Mesenchymal stem cell (in vitro differentiated cells and primary cell): ENCODE measurements around the gene PF4V1.

ENCODE experiments used
- DNase-seq: peaks from one replicate; pipeline ENCODE4 v3.0.0-alpha.2; 2013
- H2AFZ ChIP-seq: one replicate; pipeline ENCODE4 v1.6.1; 2013; ENCODE audit warnings: low read depth, mild to moderate bottlenecking, control low read depth, inconsistent platforms, low read length, moderate library complexity
- H2AK5ac ChIP-seq: 2 replicates; pipeline ENCODE4 v1.6.1; 2013; ENCODE audit warnings: low read length, moderate library complexity, mild to moderate bottlenecking, inconsistent platforms; ENCODE audit not compliant: severe bottlenecking
- H2BK120ac ChIP-seq: one replicate; pipeline ENCODE4 v1.6.1; 2013; ENCODE audit warnings: low read depth, mild to moderate bottlenecking, inconsistent platforms, low read length, moderate library complexity
- H2BK12ac ChIP-seq, 2 experiments: one replicate each; pipeline ENCODE4 v1.6.1; 2013; ENCODE audit warnings: inconsistent platforms in 2 of 2, low read length in 2 of 2, mild to moderate bottlenecking in 2 of 2, moderate library complexity in 2 of 2, control low read depth in 1 of 2
- H2BK15ac ChIP-seq: one replicate; pipeline ENCODE4 v1.6.1; 2013; ENCODE audit warnings: mild to moderate bottlenecking, low read depth, inconsistent platforms; ENCODE audit not compliant: poor library complexity, severe bottlenecking
- H2BK5ac ChIP-seq: 2 replicates; pipeline ENCODE4 v1.6.1; 2013; ENCODE audit warnings: low read depth, mild to moderate bottlenecking, low read length, control low read depth, inconsistent platforms; ENCODE audit not compliant: poor library complexity, severe bottlenecking
- H3K14ac ChIP-seq, 2 experiments: one replicate each; pipeline ENCODE4 v1.6.1; 2013; ENCODE audit warnings: inconsistent platforms in 2 of 2, low read length in 2 of 2, control low read depth in 1 of 2, mild to moderate bottlenecking in 1 of 2, moderate library complexity in 1 of 2
- H3K18ac ChIP-seq, 2 experiments: one replicate each; pipeline ENCODE4 v1.6.1; 2013; ENCODE audit warnings: inconsistent platforms in 2 of 2, low read length in 2 of 2, control low read depth in 1 of 2, low read depth in 1 of 2, mild to moderate bottlenecking in 1 of 2
- H3K23ac ChIP-seq, 2 experiments: one replicate each; pipeline ENCODE4 v1.6.1; 2013; ENCODE audit warnings: inconsistent platforms in 2 of 2, low read length in 2 of 2, mild to moderate bottlenecking in 2 of 2, moderate library complexity in 2 of 2, control low read depth in 1 of 2
- H3K27ac ChIP-seq: 2 replicates; pipeline ENCODE4 v1.5.1; 2013; ENCODE audit warnings: mild to moderate bottlenecking, moderate library complexity, low read length, control low read depth, inconsistent platforms; ENCODE audit not compliant: poor library complexity, severe bottlenecking
- H3K27me3 ChIP-seq, 2 experiments: 2 replicates each; pipeline versions ENCODE4 v1.6.1 to v1.7.0; 2013; ENCODE audit warnings: low read length in 2 of 2, mild to moderate bottlenecking in 2 of 2, moderate library complexity in 2 of 2, control low read depth in 1 of 2, inconsistent platforms in 1 of 2; ENCODE audit not compliant: control insufficient read depth in 1 of 2, insufficient read depth in 1 of 2
- H3K36me3 ChIP-seq, 2 experiments: 2 replicates each; pipeline versions ENCODE4 v1.6.1 to v1.7.0; 2013; ENCODE audit warnings: low read length in 2 of 2, control low read depth in 1 of 2, inconsistent platforms in 1 of 2, low read depth in 1 of 2, mild to moderate bottlenecking in 1 of 2; ENCODE audit not compliant: insufficient read depth in 2 of 2, control insufficient read depth in 1 of 2
- H3K4ac ChIP-seq, 2 experiments: one replicate each; pipeline ENCODE4 v1.6.1; 2013; ENCODE audit warnings: inconsistent platforms in 2 of 2, low read length in 2 of 2, mild to moderate bottlenecking in 2 of 2, moderate library complexity in 2 of 2, control low read depth in 1 of 2, low read depth in 1 of 2
- H3K4me1 ChIP-seq: 2 replicates; pipeline ENCODE4 v1.6.1; 2013; ENCODE audit warnings: low read depth, low read length, control low read depth; ENCODE audit not compliant: control insufficient read depth, insufficient read depth
- H3K4me2 ChIP-seq: 2 replicates; pipeline ENCODE4 v1.6.1; 2013; ENCODE audit warnings: low read length, mild to moderate bottlenecking, inconsistent platforms; ENCODE audit not compliant: poor library complexity, severe bottlenecking
- H3K4me3 ChIP-seq, 2 experiments: 2 replicates each; pipeline versions ENCODE4 v1.5.1 to v1.7.0; 2013; ENCODE audit warnings: low read length in 2 of 2, mild to moderate bottlenecking in 2 of 2, control low read depth in 1 of 2, low read depth in 1 of 2; ENCODE audit not compliant: insufficient read depth in 1 of 2
- H3K79me1 ChIP-seq: replicated peaks from 2 replicates; pipeline ENCODE4 v1.6.1; 2013; ENCODE audit warnings: mild to moderate bottlenecking, control low read depth, low read length, inconsistent platforms; ENCODE audit not compliant: poor library complexity, severe bottlenecking
- H3K9ac ChIP-seq: 2 replicates; pipeline ENCODE4 v1.7.0; 2013; ENCODE audit warnings: mild to moderate bottlenecking, low read length, moderate library complexity
- H3K9me3 ChIP-seq: 2 replicates; pipeline ENCODE4 v1.7.0; 2013; ENCODE audit warnings: mild to moderate bottlenecking, low read length; ENCODE audit not compliant: control insufficient read depth
- H4K8ac ChIP-seq: one replicate; pipeline ENCODE4 v1.6.1; 2013; ENCODE audit warnings: inconsistent platforms, mild to moderate bottlenecking, low read length, moderate library complexity
- H4K91ac ChIP-seq: one replicate; pipeline ENCODE4 v1.6.1; 2013; ENCODE audit warnings: mild to moderate bottlenecking, low read length, inconsistent platforms
- WGBS: methylation state at CpG from one replicate; pipeline ENCODE4 v1.1.7; 2013; ENCODE audit warnings: mixed read lengths; 5-methylcytosine and 5-hydroxymethylcytosine counted together

The PF4V1 gene

DNA sequence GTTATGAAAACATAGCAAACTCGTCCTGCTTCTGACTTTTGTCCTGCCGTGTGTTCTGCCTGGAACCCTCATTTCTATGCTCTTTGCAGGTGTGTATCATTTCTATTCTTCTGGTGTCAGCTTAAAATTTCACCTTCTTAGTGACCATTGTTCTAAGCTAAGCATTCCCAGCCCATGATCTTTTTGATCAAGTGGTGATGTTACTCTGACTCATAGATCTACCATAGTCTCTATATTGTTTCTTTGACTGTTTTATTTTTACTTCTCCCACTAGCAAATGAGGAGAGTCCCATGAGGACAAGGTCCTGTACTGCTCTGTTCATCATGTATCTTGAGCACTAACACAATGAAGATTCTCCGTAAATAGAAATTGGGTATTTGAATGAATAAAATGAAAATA lies 30.7 kb upstream of the PF4V1 start:
- Histone ChIP-seq H3K18ac (no peak overlapping the region), H4K8ac (no peak overlapping the region), H3K14ac (no peak overlapping the region)

DNA sequence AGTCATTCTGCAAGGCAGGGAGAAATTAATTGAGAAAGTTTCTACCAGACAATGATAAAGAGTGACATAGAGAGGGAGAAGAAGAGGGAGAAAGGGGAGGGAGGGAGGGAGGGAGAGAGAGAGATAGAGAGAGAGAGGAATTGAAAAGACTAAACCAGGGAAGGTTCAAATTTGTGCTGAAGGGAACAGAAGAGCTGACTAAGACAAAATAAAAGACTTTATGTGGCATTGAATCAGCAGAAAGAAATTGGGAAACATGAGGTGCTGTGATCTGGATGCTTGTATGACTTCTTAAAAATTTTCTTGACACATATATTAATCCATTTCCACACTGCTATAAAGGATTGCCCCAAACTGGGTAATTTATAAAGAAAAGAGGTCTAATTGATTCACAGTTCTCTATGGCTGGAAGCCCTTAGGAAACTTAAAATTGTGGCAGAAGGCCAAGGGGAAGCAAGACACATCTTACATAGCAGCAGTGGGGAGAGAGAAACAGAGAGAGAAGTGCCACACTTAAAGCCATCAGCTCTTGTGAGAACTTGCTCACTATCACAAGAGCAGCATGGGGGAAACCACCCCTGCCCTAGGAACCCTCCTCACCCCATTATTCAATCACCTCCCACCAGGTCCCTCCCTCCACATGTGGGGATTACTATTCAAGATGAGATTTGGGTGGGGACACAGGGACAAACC lies 30.1 kb upstream of the PF4V1 start:
- Histone ChIP-seq H3K9ac (no peak overlapping the region), H3K27ac (no peak overlapping the region), H2AFZ (no peak overlapping the region), H3K79me1 (no peaks in the 10 kb centered on the region), H3K4ac (no peak overlapping the region), H2BK120ac (no peak overlapping the region), H3K14ac (no peak overlapping the region), H3K4me2 (no peak overlapping the region), H3K9me3 (peaks cover 8% of the 10 kb centered on the region), H3K4me1 (no peaks in the 10 kb centered on the region), H2BK12ac (no peak overlapping the region), H3K4me3 (no peak overlapping the region), H4K8ac (no peak overlapping the region), H2AK5ac (no peak overlapping the region), H4K91ac (no peak overlapping the region), H3K18ac (no peak overlapping the region), H2BK15ac (no peak overlapping the region), H3K36me3 (no peaks in the 10 kb centered on the region), H3K23ac (no peak overlapping the region), H2BK5ac (no peak overlapping the region), H3K27me3 (no peaks in the 10 kb centered on the region)
- DNase-seq, result no peak

More for the DNA sequence above, 30.7 kb upstream of the PF4V1 start:
- Histone ChIP-seq H3K9me3 (peaks cover 2% of the 10 kb centered on the region), H3K4ac (no peak overlapping the region), H3K27me3 (no peaks in the 10 kb centered on the region), H3K23ac (no peak overlapping the region), H2BK120ac (no peak overlapping the region), H2AFZ (no peak overlapping the region), H3K4me2 (no peak overlapping the region), H2BK15ac (no peak overlapping the region), H3K4me3 (no peak overlapping the region), H4K91ac (no peak overlapping the region), H3K9ac (no peak overlapping the region), H3K4me1 (no peaks in the 10 kb centered on the region), H3K27ac (no peak overlapping the region), H2BK12ac (no peak overlapping the region), H2BK5ac (no peak overlapping the region), H3K79me1 (no peaks in the 10 kb centered on the region), H2AK5ac (no peak overlapping the region), H3K36me3 (no peaks in the 10 kb centered on the region)
- 85% methylated on average over 3 of the region's 3 CpGs for whole genome bisulfite sequencing
- DNase-seq, result no peak

DNA sequence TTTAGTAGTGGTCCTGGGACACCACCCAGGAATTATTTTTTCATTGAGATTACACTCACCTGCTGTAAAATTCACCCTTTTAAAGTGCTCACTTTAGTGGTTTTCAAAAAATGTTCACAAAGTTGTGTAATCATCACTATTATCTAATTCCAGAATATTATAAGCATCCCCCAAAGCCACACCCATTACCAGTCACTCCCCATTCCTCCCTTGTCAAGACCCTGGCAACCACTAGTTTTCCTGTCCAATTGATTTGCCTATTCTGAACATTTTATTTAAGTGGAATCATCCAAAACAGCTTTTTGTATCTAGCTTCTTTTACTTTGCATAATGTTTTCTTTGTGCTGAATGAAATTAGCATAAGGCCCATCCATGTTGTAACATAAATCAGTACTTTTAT lies 29.3 kb upstream of the PF4V1 start:
- Histone ChIP-seq H3K79me1 (no peaks in the 10 kb centered on the region), H3K4ac (no peak overlapping the region), H3K27me3 (no peaks in the 10 kb centered on the region), H2BK5ac (no peak overlapping the region), H3K9me3 (peaks cover 8% of the 10 kb centered on the region), H3K9ac (no peak overlapping the region), H3K4me3 (no peak overlapping the region), H3K23ac (no peak overlapping the region), H2BK12ac (no peak overlapping the region), H2AK5ac (no peak overlapping the region), H3K14ac (no peak overlapping the region), H2BK15ac (no peak overlapping the region), H3K4me1 (no peaks in the 10 kb centered on the region), H3K18ac (no peak overlapping the region), H2BK120ac (no peak overlapping the region), H4K8ac (no peak overlapping the region), H3K27ac (no peak overlapping the region), H3K4me2 (no peak overlapping the region), H4K91ac (no peak overlapping the region), H2AFZ (no peak overlapping the region), H3K36me3 (no peaks in the 10 kb centered on the region)
- DNase-seq, result no peak

DNA sequence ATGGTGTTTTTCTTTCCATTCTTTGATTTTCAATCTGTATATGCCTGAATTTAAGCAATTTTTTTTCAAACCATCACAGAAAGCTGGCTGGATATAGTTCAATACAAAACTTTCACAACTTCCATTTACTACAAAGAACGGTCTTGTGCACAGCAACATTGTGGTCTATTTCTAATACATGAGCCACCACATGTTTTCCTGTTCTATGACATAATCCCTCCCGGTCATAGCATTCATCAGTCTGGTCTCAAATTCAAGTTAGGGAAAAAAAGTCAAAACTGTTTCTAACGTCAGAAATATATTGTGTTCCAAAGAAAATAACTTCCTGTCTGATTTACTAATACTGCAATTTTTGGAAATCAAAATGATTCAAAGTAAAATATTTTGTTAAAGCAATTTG lies 24.1 kb upstream of the PF4V1 start:
- no peak overlapping the region for H2BK5ac ChIP-seq
- H3K27me3 ChIP-seq, result no peaks in the 10 kb centered on the region
- no peak overlapping the region for H2BK15ac ChIP-seq
- no peak overlapping the region for H4K91ac ChIP-seq
- no peak overlapping the region for H3K4me2 ChIP-seq
- H2BK120ac ChIP-seq, result no peak overlapping the region
- H3K18ac ChIP-seq, result no peak overlapping the region
- no peak overlapping the region for H2AFZ ChIP-seq
- H3K36me3 ChIP-seq, result no peaks in the 10 kb centered on the region
- no peak overlapping the region for H2AK5ac ChIP-seq
- H4K8ac ChIP-seq, result no peak overlapping the region
- WGBS, result 70% methylated on average over 2 of the region's 3 CpGs
- no peak overlapping the region for H3K27ac ChIP-seq
- H2BK12ac ChIP-seq, result no peak overlapping the region
- peaks cover 8% of the 10 kb centered on the region for H3K9me3 ChIP-seq
- no peak for DNase-seq
- H3K14ac ChIP-seq, result no peak overlapping the region
- no peak overlapping the region for H3K4ac ChIP-seq
- no peak overlapping the region for H3K9ac ChIP-seq
- H3K79me1 ChIP-seq, result no peaks in the 10 kb centered on the region
- no peak overlapping the region for H3K23ac ChIP-seq
- H3K4me1 ChIP-seq, result no peaks in the 10 kb centered on the region
- H3K4me3 ChIP-seq, result no peak overlapping the region
